ENCODE results near the gene SMAD1.

GRCh38 chr4:145446184-145446583 is 35.5 kb upstream of the SMAD1 start:
- TF ChIP-seq GATA2 (IDR thresholded peaks at IDR 0.05; ENCODE audit: low read depth, low read length) (no peak), GATA3 (IDR thresholded peaks at IDR 0.05; ENCODE audit: low read depth, low read length) (no peak)

All from SH-SY5Y (cell line).